ENCODE results near the gene MKS1. TPM values are rescaled to one million over a fixed set of nuclear protein-coding genes. Genes with fewer than 3 reads are reported as not detected.

MKS1 gene
- polyA plus RNA-seq, 1 donor from 2014 or later, result 32.9 TPM

GRCh38 chr17:58236394-58236793, 17.3 kb upstream of the MKS1 start:
- Histone ChIP-seq H2AFZ (ENCODE audit: low read depth, low read length) (no peak overlapping the region), H3K27ac (ENCODE audit: low read length) (no peak overlapping the region), H3K36me3 (ENCODE audit: insufficient read depth, low read length) (no peaks in the 10 kb centered on the region), H4K20me1 (ENCODE audit: insufficient read depth) (no peaks in the 10 kb centered on the region), H3K4me3 (ENCODE audit: low read length) (no peak overlapping the region), H3K4me2 (ENCODE audit: low read length) (no peak overlapping the region), H3K9me3 (ENCODE audit: low read length) (no peaks in the 10 kb centered on the region), H3K79me2 (replicated peaks; ENCODE audit: insufficient read depth, low read length) (no peaks in the 10 kb centered on the region), H3F3A (ENCODE audit: insufficient read depth, low read length, poor library complexity, severe bottlenecking) (no peaks in the 10 kb centered on the region), H3K9ac (ENCODE audit: low read length) (no peak overlapping the region), H3K27me3 (ENCODE audit: insufficient read depth, low read depth, low read length) (peaks cover 3% of the 10 kb centered on the region), H3K9me2 (ENCODE audit: insufficient read depth, low read length) (no peaks in the 10 kb centered on the region)
- TF ChIP-seq RAD21 (conservative IDR thresholded peaks at IDR 0.05), result no peak
- TF ChIP-seq POLR2AphosphoS5 (IDR thresholded peaks at IDR 0.05), result peak; percentile 43

GRCh38 chr17:58235821-58236220, 16.8 kb upstream of the MKS1 start:
- Histone ChIP-seq H3K27me3 (ENCODE audit: insufficient read depth, low read depth, low read length) (peaks cover 3% of the 10 kb centered on the region), H3K4me2 (ENCODE audit: low read length) (no peak overlapping the region), H3K9me2 (ENCODE audit: insufficient read depth, low read length) (no peaks in the 10 kb centered on the region), H3K4me3 (ENCODE audit: low read length) (no peak overlapping the region), H3K9me3 (ENCODE audit: low read length) (no peaks in the 10 kb centered on the region), H3F3A (ENCODE audit: insufficient read depth, low read length, poor library complexity, severe bottlenecking) (no peaks in the 10 kb centered on the region), H2AFZ (ENCODE audit: low read depth, low read length) (no peak overlapping the region), H3K79me2 (replicated peaks; ENCODE audit: insufficient read depth, low read length) (no peaks in the 10 kb centered on the region), H3K9ac (ENCODE audit: low read length) (no peak overlapping the region), H4K20me1 (ENCODE audit: insufficient read depth) (no peaks in the 10 kb centered on the region), H3K27ac (ENCODE audit: low read length) (no peak overlapping the region), H3K36me3 (ENCODE audit: insufficient read depth, low read length) (no peaks in the 10 kb centered on the region)
- no peak for TF ChIP-seq EP300 (conservative IDR thresholded peaks at IDR 0.05; ENCODE audit: poor library complexity, severe bottlenecking)
- no peak for TF ChIP-seq EZH2 (IDR thresholded peaks at IDR 0.05; ENCODE audit: borderline replicate concordance, insufficient read depth, low read length, poor library complexity, severe bottlenecking)
- no peak for TF ChIP-seq REST (IDR thresholded peaks at IDR 0.05; ENCODE audit: borderline replicate concordance)
- TF ChIP-seq POLR2AphosphoS5 (IDR thresholded peaks at IDR 0.05), result no peak
- TF ChIP-seq MXI1 (conservative IDR thresholded peaks at IDR 0.05; ENCODE audit: poor library complexity, severe bottlenecking), result no peak
- no peak for TF ChIP-seq RAD21 (conservative IDR thresholded peaks at IDR 0.05)
- no peak for TF ChIP-seq TAF1 (IDR thresholded peaks at IDR 0.05; ENCODE audit: low read depth)
- TF ChIP-seq SMC3 (conservative IDR thresholded peaks at IDR 0.05; ENCODE audit: poor library complexity), result no peak
- no peak for TF ChIP-seq CTCF (IDR thresholded peaks at IDR 0.05; ENCODE audit: poor library complexity, severe bottlenecking)

GRCh38 chr17:58234512-58234911, 15.5 kb upstream of the MKS1 start:
- no peak overlapping the region for H3K9ac ChIP-seq (ENCODE audit: low read length)
- no peaks in the 10 kb centered on the region for H3K9me2 ChIP-seq (ENCODE audit: insufficient read depth, low read length)
- H4K20me1 ChIP-seq (ENCODE audit: insufficient read depth), result no peaks in the 10 kb centered on the region
- H2AFZ ChIP-seq (ENCODE audit: low read depth, low read length), result no peak overlapping the region
- TF ChIP-seq TAF1 (IDR thresholded peaks at IDR 0.05; ENCODE audit: low read depth) (no peak), CTCF (IDR thresholded peaks at IDR 0.05; ENCODE audit: poor library complexity, severe bottlenecking) (no peak), POLR2AphosphoS5 (IDR thresholded peaks at IDR 0.05) (no peak)
- H3K4me3 ChIP-seq (ENCODE audit: low read length), result no peak overlapping the region
- H3K9me3 ChIP-seq (ENCODE audit: low read length), result no peaks in the 10 kb centered on the region
- no peaks in the 10 kb centered on the region for H3K36me3 ChIP-seq (ENCODE audit: insufficient read depth, low read length)
- H3K4me2 ChIP-seq (ENCODE audit: low read length), result no peak overlapping the region
- peaks cover 3% of the 10 kb centered on the region for H3K27me3 ChIP-seq (ENCODE audit: insufficient read depth, low read depth, low read length)
- H3K79me2 ChIP-seq (replicated peaks; ENCODE audit: insufficient read depth, low read length), result no peaks in the 10 kb centered on the region
- no peaks in the 10 kb centered on the region for H3F3A ChIP-seq (ENCODE audit: insufficient read depth, low read length, poor library complexity, severe bottlenecking)
- H3K27ac ChIP-seq (ENCODE audit: low read length), result no peak overlapping the region
